Measurements from ENCODE around the gene PPP1R13B.

The PPP1R13B gene

DNA sequence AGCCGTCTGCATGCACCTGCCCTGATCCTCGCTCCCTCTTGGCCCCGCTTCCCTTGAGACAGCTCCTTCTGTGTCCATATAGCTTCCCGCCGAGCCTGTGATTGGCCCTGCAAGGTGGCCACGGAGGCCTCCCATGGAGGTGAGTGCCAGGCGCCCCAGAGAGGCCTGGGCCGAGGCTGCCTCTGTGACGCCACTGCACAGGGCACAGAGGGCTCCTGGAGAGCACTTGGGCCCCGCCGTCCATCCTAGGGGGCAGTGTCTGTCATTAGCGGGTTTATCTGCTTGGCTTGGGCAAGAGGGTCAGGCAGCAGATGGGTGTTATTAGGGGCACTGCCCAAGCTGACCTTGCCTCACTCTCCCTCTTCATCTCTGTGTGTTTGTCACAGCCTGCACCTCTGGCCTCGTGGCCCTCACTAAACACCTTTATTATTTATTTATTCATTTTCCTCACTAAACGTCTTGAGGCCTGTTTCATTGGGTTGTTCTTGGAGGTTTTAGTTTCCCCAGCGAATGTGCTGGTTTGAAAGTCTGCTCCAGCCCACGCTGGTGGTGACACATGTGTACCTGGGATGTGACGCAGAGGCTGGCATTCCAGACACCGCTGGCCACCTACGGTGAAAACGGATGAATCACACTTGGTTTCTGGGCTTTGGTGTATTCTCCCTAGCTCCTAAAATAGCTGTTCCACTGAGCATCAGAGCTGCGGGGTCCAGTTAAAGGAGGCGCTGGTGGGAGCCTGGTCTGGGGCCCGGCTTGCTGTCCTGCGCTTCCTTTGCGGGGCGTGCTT lies 125.8 kb downstream of the PPP1R13B start:
- TF ChIP-seq Cebpa-rat (IDR thresholded peaks at IDR 0.05) = no peak
- Histone ChIP-seq H3K36me3 (peaks cover 3 to 40% (median 17%) of the 10 kb centered on the region in 11 experiments; a peak in 16 of 22 replicates), H3K4me2 (no peak overlapping the region), H3K27me3 (no peaks in the 10 kb centered on the region), H3K27ac (no peak overlapping the region), H3K9me3 (replicated peaks in 1 of 11) (no peaks in the 10 kb centered on the region), H4K20me1 (peaks cover 55 to 100% (median 95%) of the 10 kb centered on the region in 11 experiments), H3K9ac (0 out of 22 replicates have a peak overlapping the region, but pooled peaks of 1 of the 11 experiments have one; percentile 8), H3K4me1 (peaks cover 19 to 38% (median 33%) of the 10 kb centered on the region in 10 experiments; a peak in 19 of 20 replicates), H3K4me3 (no peak overlapping the region)

DNA sequence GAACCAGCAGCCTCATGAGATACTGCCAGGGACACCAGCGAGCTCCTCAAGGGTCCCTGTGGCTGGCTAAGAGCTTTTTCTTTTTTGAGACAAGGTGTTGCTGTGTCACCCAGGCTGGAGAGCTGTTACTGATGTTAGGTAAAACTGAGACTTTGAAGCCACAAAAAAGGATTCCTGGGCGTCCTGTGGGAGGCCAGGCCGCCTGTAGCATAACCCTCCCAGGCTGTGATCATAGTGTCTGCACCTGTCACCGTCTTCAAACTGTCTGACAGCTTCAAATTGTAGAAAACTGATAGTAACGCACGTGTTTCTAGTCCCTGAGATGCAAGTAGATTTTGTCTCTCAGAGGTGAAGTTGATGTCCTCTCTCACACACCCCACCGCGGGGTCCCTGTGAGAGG lies 127.6 kb downstream of the PPP1R13B start:
- no peak overlapping the region for H3K4me3 ChIP-seq
- no peak for TF ChIP-seq Cebpa-rat (IDR thresholded peaks at IDR 0.05)
- peak overlapping the region in 7 of 11 experiments; percentile 9 to 57 (median 34); a peak in 11 of 22 replicates for H3K4me2 ChIP-seq
- peak overlapping the region in 4 of 11 experiments; percentile 17 to 30 (median 21); a peak in 1 of 22 replicates for H3K9ac ChIP-seq
- H3K9me3 ChIP-seq (replicated peaks in 1 of 11) = no peaks in the 10 kb centered on the region
- H4K20me1 ChIP-seq = peaks cover 58 to 86% (median 79%) of the 10 kb centered on the region in 11 experiments; a peak in 20 of 22 replicates
- peaks cover 21 to 41% (median 36%) of the 10 kb centered on the region in 10 experiments; a peak in 19 of 20 replicates for H3K4me1 ChIP-seq
- H3K27ac ChIP-seq = no peak overlapping the region
- H3K27me3 ChIP-seq = no peaks in the 10 kb centered on the region
- H3K36me3 ChIP-seq = peaks cover 0 to 24% (median 10%) of the 10 kb centered on the region in 11 experiments; a peak in 8 of 22 replicates

DNA sequence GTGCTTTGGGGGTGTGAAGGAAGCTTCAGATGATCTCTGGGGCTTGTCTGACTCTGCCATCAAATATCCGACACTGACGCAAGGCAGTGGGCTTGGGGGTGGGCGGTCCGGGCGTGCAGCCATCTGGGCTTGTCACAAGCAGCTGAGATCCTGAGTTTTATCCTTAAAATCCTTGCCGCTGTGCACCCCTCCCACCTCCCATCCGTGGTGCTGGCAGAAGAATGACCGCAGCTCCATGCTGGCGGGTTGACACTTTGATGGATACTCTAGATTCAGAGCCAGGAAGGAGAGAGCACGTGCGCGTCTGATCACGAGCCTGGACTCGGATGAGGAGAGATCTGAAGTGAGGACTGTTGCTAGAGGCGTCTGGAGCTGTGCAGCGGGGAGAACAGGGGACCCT lies 128.8 kb downstream of the PPP1R13B start:
- Histone ChIP-seq H3K9me3 (replicated peaks in 1 of 11) (no peaks in the 10 kb centered on the region), H3K9ac (0 out of 22 replicates have a peak overlapping the region, but pooled peaks of 1 of the 11 experiments have one; percentile 11), H3K4me3 (no peak overlapping the region), H3K4me1 (peaks cover 33 to 53% (median 48%) of the 10 kb centered on the region in 10 experiments), H3K27ac (no peak overlapping the region), H4K20me1 (peaks cover 59 to 84% (median 73%) of the 10 kb centered on the region in 11 experiments; a peak in 20 of 22 replicates), H3K36me3 (peaks cover 0 to 12% (median 2%) of the 10 kb centered on the region in 11 experiments; a peak in 10 of 22 replicates), H3K4me2 (peak overlapping the region; percentile 5 to 96 (median 34); a peak in 17 of 22 replicates), H3K27me3 (no peaks in the 10 kb centered on the region)
- TF ChIP-seq Cebpa-rat (IDR thresholded peaks at IDR 0.05) = no peak

DNA sequence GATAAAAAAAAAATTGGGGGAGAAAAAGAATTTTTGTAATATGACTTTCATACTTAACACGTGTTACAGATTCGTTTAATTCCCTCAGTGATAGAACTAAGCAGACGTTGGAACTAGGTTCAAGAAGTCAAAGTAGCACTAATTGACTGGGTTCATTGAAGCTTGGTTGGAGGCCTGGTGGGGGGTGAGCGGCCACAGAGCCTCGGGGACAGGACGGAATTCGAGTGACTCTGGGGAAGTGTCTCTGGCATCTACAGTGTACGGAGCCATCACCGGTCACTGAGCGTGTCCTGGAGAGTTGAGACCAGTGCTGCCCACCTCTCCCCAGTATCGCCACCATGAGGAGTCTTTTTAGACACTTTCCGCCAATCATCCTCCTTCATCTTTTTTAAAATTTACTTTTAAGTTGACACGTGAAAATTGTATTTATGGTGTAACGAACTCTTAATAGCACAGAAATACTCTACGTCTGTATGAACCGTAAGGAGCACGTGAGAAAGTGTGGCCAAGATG lies 130.4 kb downstream of the PPP1R13B start:
- Histone ChIP-seq H3K4me2 (peak overlapping the region; percentile 95 to 100 (median 99)), H3K9me3 (replicated peaks in 1 of 11) (no peaks in the 10 kb centered on the region), H3K36me3 (peaks cover 0 to 26% (median 12%) of the 10 kb centered on the region in 11 experiments; a peak in 13 of 22 replicates), H3K9ac (peak overlapping the region; percentile 77 to 98 (median 91)), H3K4me3 (peak overlapping the region; percentile 78 to 94 (median 85)), H4K20me1 (peaks cover 54 to 86% (median 73%) of the 10 kb centered on the region in 11 experiments; a peak in 21 of 22 replicates), H3K27ac (no peak overlapping the region; a peak in 1 of 22 replicates), H3K27me3 (no peaks in the 10 kb centered on the region), H3K4me1 (peaks cover 41 to 66% (median 56%) of the 10 kb centered on the region in 10 experiments)
- no peak for TF ChIP-seq Cebpa-rat (IDR thresholded peaks at IDR 0.05)

DNA sequence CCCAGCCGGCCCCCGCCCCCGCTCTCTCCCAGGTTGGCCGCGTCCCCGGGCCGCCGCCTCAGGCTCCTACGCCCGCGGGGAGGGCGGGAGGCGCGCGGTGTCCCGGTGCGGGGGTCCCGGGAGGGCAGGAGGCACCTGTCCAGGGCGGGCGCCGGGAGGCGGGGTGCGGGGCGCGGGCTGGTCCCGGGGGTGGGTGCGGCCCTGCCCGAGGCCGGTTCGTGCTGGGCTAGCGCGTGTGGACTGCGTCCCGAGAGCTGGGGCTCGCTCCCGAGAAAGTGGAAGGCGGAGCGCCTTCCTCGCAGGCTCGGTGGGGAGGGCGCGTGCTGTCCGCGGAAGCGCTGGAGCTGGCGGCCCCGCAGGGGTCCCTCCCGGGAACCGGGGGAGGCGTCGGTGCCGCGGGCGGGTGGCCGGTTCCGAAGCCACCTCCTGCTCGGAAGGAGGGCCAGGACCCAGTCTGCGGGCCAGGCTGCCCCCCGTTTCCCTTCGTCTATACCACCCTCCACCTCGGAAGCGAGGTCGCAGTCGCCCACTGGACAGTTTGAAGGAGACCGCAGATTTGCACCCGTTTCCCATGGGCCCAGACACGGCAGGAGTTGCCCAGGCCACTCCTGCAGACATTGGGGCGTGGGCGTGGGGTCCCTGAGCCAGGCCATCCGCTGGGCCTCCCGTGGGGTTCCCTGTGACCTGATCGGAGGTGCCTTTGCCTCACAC lies 131.1 kb downstream of the PPP1R13B start:
- H3K27me3 ChIP-seq = no peaks in the 10 kb centered on the region
- H4K20me1 ChIP-seq = peaks cover 47 to 86% (median 68%) of the 10 kb centered on the region in 11 experiments; a peak in 21 of 22 replicates
- H3K4me1 ChIP-seq = peaks cover 48 to 73% (median 59%) of the 10 kb centered on the region in 10 experiments
- peak overlapping the region; percentile 77 to 98 (median 91) for H3K9ac ChIP-seq
- peak overlapping the region; percentile 95 to 100 (median 99) for H3K4me2 ChIP-seq
- TF ChIP-seq Cebpa-rat (IDR thresholded peaks at IDR 0.05) = no peak
- peaks cover 0 to 31% (median 15%) of the 10 kb centered on the region in 11 experiments; a peak in 14 of 22 replicates for H3K36me3 ChIP-seq
- H3K27ac ChIP-seq = peak overlapping the region; percentile 36 to 77 (median 68); a peak in 21 of 22 replicates
- peak overlapping the region; percentile 78 to 94 (median 85) for H3K4me3 ChIP-seq
- H3K9me3 ChIP-seq (replicated peaks in 1 of 11) = no peaks in the 10 kb centered on the region

DNA sequence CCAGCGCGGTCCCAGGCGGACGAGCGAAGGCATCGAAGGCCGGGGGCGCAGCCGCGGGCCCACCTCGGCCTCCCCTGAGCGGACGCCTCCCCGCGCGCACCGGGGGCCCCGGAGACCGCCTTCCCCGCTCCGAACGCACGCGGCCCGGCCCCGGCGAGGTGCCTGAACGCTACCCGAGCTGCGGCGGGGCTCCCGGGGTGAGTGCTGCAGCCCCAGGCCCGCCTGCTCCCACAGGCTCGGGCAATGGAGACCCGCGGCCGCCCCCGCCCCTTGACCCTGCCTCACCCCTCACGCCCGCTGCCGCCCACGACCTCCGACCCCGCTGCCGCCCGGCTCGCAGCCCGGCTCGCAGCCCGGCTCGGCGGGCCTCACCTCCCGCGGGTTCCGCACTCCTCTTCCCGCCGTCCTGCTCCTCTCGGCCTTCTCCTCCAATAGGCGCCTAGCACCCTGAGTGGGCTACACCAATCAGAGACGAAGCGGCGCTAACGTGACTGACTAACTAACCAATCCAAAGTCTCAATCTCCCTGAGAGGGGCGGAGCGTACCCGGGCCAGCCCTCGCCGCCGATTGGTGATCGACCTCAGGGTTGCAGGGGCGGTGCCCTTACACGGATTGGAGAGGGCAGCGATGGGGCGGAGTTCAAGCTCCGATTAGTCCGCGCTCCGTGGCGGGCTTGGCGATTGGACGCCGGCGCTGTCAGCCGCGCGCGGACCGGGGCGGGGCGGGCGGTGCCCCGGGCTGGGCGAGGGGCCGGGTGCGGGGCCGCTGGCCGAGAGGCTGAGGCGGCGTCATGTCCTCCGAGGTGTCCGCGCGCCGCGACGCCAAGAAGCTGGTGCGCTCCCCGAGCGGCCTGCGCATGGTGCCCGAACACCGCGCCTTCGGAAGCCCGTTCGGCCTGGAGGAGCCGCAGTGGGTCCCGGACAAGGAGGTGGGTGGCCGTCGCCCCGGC lies 132.0 kb downstream of the PPP1R13B start, which contains the start of the genes XRCC3 and ZFYVE21:
Gene XRCC3, minus strand, starts transcription at position 400 of the 949 bp plus-strand sequence. CDS start 4,364 bp downstream, outside the sequence.
Gene ZFYVE21, plus strand, starts transcription at position 759 of the 949 bp plus-strand sequence. Its CDS starts 32 bp downstream, at position 791.
- Histone ChIP-seq H3K9ac (peak within 1 kb of the TSS; percentile 87 to 98 (median 96)), H3K4me2 (peak within 1 kb of the TSS; percentile 95 to 100 (median 99)), H3K36me3 (peaks cover 0 to 40% (median 19%) of the 10 kb centered on the region in 11 experiments; a peak in 13 of 22 replicates), H3K4me3 (peak within 1 kb of the TSS; percentile 78 to 94 (median 86)), H3K4me1 (peaks cover 51 to 73% (median 58%) of the 10 kb centered on the region in 10 experiments), H4K20me1 (peaks cover 38 to 80% (median 62%) of the 10 kb centered on the region in 11 experiments; a peak in 21 of 22 replicates), H3K27me3 (no peaks in the 10 kb centered on the region), H3K27ac (peak within 1 kb of the TSS; percentile 53 to 97 (median 95); a peak in 21 of 22 replicates), H3K9me3 (replicated peaks in 1 of 11) (no peaks in the 10 kb centered on the region)
- no peak for TF ChIP-seq Cebpa-rat (IDR thresholded peaks at IDR 0.05)

DNA sequence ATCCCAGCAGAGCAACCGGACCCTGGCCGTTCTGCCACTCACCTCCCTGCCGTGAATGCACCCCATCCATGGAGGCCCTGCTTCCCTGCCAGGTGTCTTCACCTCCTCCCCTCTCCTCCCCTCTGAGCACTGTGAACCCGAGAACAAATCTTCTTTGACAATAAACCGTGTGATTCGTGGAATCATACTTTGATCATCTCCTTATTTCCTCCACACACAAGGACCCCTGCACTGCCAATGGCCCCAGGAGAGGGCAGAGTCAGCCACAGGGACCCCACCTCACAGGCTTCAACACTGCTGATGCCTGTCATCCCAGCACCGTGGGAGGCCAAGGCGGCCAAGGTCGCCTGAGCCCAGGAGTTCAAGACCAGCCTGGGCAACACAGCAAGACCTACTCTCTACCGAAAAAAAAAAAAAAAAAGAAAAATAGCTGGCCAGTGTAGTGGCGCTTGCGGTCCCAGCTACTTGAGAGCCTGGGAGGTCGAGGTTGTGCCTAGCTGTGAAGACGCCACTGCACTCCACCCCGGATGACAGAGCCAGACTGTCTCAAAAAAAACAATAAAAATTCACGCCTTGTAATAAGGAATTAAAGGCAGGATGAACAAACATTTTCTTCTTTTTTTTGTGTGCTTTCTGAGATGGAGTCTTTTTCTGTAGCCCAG lies 133.2 kb downstream of the PPP1R13B start:
- peak overlapping the region in 10 of 11 experiments; percentile 74 to 97 (median 95); a peak in 19 of 22 replicates for H3K27ac ChIP-seq
- peak overlapping the region; percentile 87 to 98 (median 96) for H3K9ac ChIP-seq
- no peaks in the 10 kb centered on the region for H3K27me3 ChIP-seq
- H3K36me3 ChIP-seq = peaks cover 4 to 51% (median 31%) of the 10 kb centered on the region in 11 experiments; a peak in 19 of 22 replicates
- H3K4me3 ChIP-seq = peak overlapping the region; percentile 78 to 94 (median 86)
- H4K20me1 ChIP-seq = peaks cover 26 to 77% (median 61%) of the 10 kb centered on the region in 11 experiments; a peak in 21 of 22 replicates
- peak overlapping the region; percentile 80 to 98 (median 93) for H3K4me2 ChIP-seq
- peaks cover 42 to 68% (median 51%) of the 10 kb centered on the region in 10 experiments for H3K4me1 ChIP-seq
- TF ChIP-seq Cebpa-rat (IDR thresholded peaks at IDR 0.05) = no peak
- no peaks in the 10 kb centered on the region for H3K9me3 ChIP-seq (replicated peaks in 1 of 11)
